Measurements from ENCODE around the gene XCL2. TPM values are rescaled to one million over a fixed set of nuclear protein-coding genes. Genes with fewer than 3 reads are reported as not detected.
A peak's percentile ranks its signal among the peaks of the same experiment; 100 is the strongest.

Gene XCL2
- total RNA-seq, 1 experiment from 2014 or later, result not detected

GRCh38 chr1:168514455-168514854, 29.3 kb downstream of the XCL2 start:
- DNase-seq (ENCODE audit: low read depth), result no peak

GRCh38 chr1:168513656-168514404, 30.0 kb downstream of the XCL2 start:
- DNase-seq (ENCODE audit: low read depth), result no peak

GRCh38 chr1:168512864-168513595, 30.8 kb downstream of the XCL2 start:
- DNase-seq (ENCODE audit: low read depth), result no peak

- peak; percentile 32 for DNase-seq (ENCODE audit: low read depth)
Measured at GRCh38 chr1:168509875-168510791, 33.7 kb downstream of the XCL2 start.

- no peak for DNase-seq (ENCODE audit: low read depth)
Measured at GRCh38 chr1:168509210-168509609, 34.6 kb downstream of the XCL2 start.

- no peak for DNase-seq (ENCODE audit: low read depth)
Measured at GRCh38 chr1:168507828-168508227, 36.0 kb downstream of the XCL2 start.

- DNase-seq (ENCODE audit: low read depth), result no peak
Measured at GRCh38 chr1:168507231-168507630, 36.6 kb downstream of the XCL2 start.

- peak; percentile 81 for DNase-seq (ENCODE audit: low read depth)
Measured at GRCh38 chr1:168506204-168506819, 37.5 kb downstream of the XCL2 start.

- no peak for DNase-seq (ENCODE audit: low read depth)
Measured at GRCh38 chr1:168505006-168505405, 38.8 kb downstream of the XCL2 start.

- peak; percentile 59 for DNase-seq (ENCODE audit: low read depth)
Measured at GRCh38 chr1:168504064-168504837, 39.5 kb downstream of the XCL2 start.

GRCh38 chr1:168499688-168500049, 44.1 kb downstream of the XCL2 start:
- DNase-seq (ENCODE audit: low read depth), result no peak

- no peak for DNase-seq (ENCODE audit: low read depth)
Measured at GRCh38 chr1:168498956-168499687, 44.7 kb downstream of the XCL2 start.

- DNase-seq (ENCODE audit: low read depth), result peak; percentile 74
Measured at GRCh38 chr1:168498159-168498631, 45.6 kb downstream of the XCL2 start.

- peak; percentile 59 for DNase-seq (ENCODE audit: low read depth)
Measured at GRCh38 chr1:168497376-168497950, 46.3 kb downstream of the XCL2 start.

GRCh38 chr1:168491527-168492164, 52.2 kb downstream of the XCL2 start:
- DNase-seq (ENCODE audit: low read depth), result no peak
